ENCODE data around the gene MSANTD2.

MSANTD2 gene

GRCh38 chr11:124823512-124824376, 23.5 kb upstream of the MSANTD2 start:
- TF ChIP-seq L3MBTL2 (conservative IDR thresholded peaks at IDR 0.05), result no peak
- ChIA-PET POLR2A (no interaction called here), CTCF (interaction anchor here (0.6 kb wide), 1 partner anchor 19 kb away, joined by 3 read pairs; no protein-coding TSS in a partner anchor)
- no peak for DNase-seq (ENCODE audit: extremely low spot score)

- POLR2A ChIA-PET, result no interaction called here
- CTCF ChIA-PET, result interaction anchor here (0.8 kb wide), 1 partner anchor 177 kb away, joined by 3 read pairs; no protein-coding TSS in a partner anchor
- DNase-seq (ENCODE audit: extremely low spot score), result no peak
- TF ChIP-seq FOXM1 (IDR thresholded peaks at IDR 0.05; ENCODE audit: borderline replicate concordance) (no peak), SP1 (IDR thresholded peaks at IDR 0.05) (no peak), BHLHE40 (IDR thresholded peaks at IDR 0.05; ENCODE audit: borderline replicate concordance) (no peak), FOXA1 (IDR thresholded peaks at IDR 0.05) (no peak), NFRKB (IDR thresholded peaks at IDR 0.05) (no peak), PKNOX1 (IDR thresholded peaks at IDR 0.05) (no peak), TARDBP (IDR thresholded peaks at IDR 0.05) (no peak), HDGF (IDR thresholded peaks at IDR 0.05; ENCODE audit: borderline replicate concordance) (no peak), L3MBTL2 (conservative IDR thresholded peaks at IDR 0.05) (no peak), ZNF384 (IDR thresholded peaks at IDR 0.05) (no peak), ELF4 (IDR thresholded peaks at IDR 0.05) (no peak), CTBP1 (IDR thresholded peaks at IDR 0.05; ENCODE audit: borderline replicate concordance) (no peak), LEF1 (IDR thresholded peaks at IDR 0.05; ENCODE audit: borderline replicate concordance) (no peak), FOXK2 (IDR thresholded peaks at IDR 0.05) (no peak), ARNT (IDR thresholded peaks at IDR 0.05) (no peak), SUZ12 (IDR thresholded peaks at IDR 0.05) (no peak)
Measured at GRCh38 chr11:124821995-124822730, 22.0 kb upstream of the MSANTD2 start.

GRCh38 chr11:124817036-124817435, 16.8 kb upstream of the MSANTD2 start:
- CTCF ChIA-PET, result no interaction called here
- POLR2A ChIA-PET, result no interaction called here
- TF ChIP-seq SUZ12 (IDR thresholded peaks at IDR 0.05), result no peak
- TF ChIP-seq FOXM1 (IDR thresholded peaks at IDR 0.05; ENCODE audit: borderline replicate concordance), result no peak
- TF ChIP-seq ZNF384 (IDR thresholded peaks at IDR 0.05), result no peak
- no peak for TF ChIP-seq PKNOX1 (IDR thresholded peaks at IDR 0.05)
- no peak for TF ChIP-seq L3MBTL2 (conservative IDR thresholded peaks at IDR 0.05)
- no peak for TF ChIP-seq SP1 (IDR thresholded peaks at IDR 0.05)
- no peak for TF ChIP-seq LEF1 (IDR thresholded peaks at IDR 0.05; ENCODE audit: borderline replicate concordance)
- no peak for TF ChIP-seq HDGF (IDR thresholded peaks at IDR 0.05; ENCODE audit: borderline replicate concordance)
- TF ChIP-seq FOXK2 (IDR thresholded peaks at IDR 0.05), result no peak
- no peak for TF ChIP-seq BHLHE40 (IDR thresholded peaks at IDR 0.05; ENCODE audit: borderline replicate concordance)
- TF ChIP-seq CTBP1 (IDR thresholded peaks at IDR 0.05; ENCODE audit: borderline replicate concordance), result no peak
- TF ChIP-seq FOXA1 (IDR thresholded peaks at IDR 0.05), result no peak
- no peak for TF ChIP-seq TARDBP (IDR thresholded peaks at IDR 0.05)
- no peak for TF ChIP-seq ARNT (IDR thresholded peaks at IDR 0.05)
- TF ChIP-seq ELF4 (IDR thresholded peaks at IDR 0.05), result no peak
- TF ChIP-seq NFRKB (IDR thresholded peaks at IDR 0.05), result no peak
- DNase-seq (ENCODE audit: extremely low spot score), result no peak

- no peak for DNase-seq (ENCODE audit: extremely low spot score)
- ChIA-PET CTCF (interaction anchor here (1.3 to 1.5 kb wide), 2 partner anchors 22 to 52 kb away, joined by 4 to 6 read pairs; no protein-coding TSS in a partner anchor), POLR2A (interaction anchor here (4.0 kb wide), 1 partner anchor 14 kb away, joined by 19 read pairs; the partner anchor contains the start of gene MSANTD2)
- TF ChIP-seq ARNT (IDR thresholded peaks at IDR 0.05), result no peak
Measured at GRCh38 chr11:124814739-124815138, 14.5 kb upstream of the MSANTD2 start.

- ChIA-PET POLR2A (interaction anchor here (4.0 kb wide), 1 partner anchor 12 kb away, joined by 19 read pairs; the partner anchor contains the start of gene MSANTD2), CTCF (interaction anchor here (1.3 to 1.5 kb wide), 2 partner anchors 11 to 24 kb away, joined by 3 to 6 read pairs; no protein-coding TSS in a partner anchor)
- DNase-seq (ENCODE audit: extremely low spot score), result no peak
- TF ChIP-seq SUZ12 (IDR thresholded peaks at IDR 0.05), result no peak
- TF ChIP-seq ARNT (IDR thresholded peaks at IDR 0.05), result no peak
- TF ChIP-seq PKNOX1 (IDR thresholded peaks at IDR 0.05), result no peak
- no peak for TF ChIP-seq CTBP1 (IDR thresholded peaks at IDR 0.05; ENCODE audit: borderline replicate concordance)
- TF ChIP-seq TARDBP (IDR thresholded peaks at IDR 0.05), result no peak
- no peak for TF ChIP-seq LEF1 (IDR thresholded peaks at IDR 0.05; ENCODE audit: borderline replicate concordance)
- TF ChIP-seq FOXK2 (IDR thresholded peaks at IDR 0.05), result no peak
- no peak for TF ChIP-seq HDGF (IDR thresholded peaks at IDR 0.05; ENCODE audit: borderline replicate concordance)
Measured at GRCh38 chr11:124812876-124813275, 12.7 kb upstream of the MSANTD2 start.
